Ureter (tissue), 1 donor: ENCODE measurements around the gene SLC47A2. TPM values are rescaled to one million over a fixed set of nuclear protein-coding genes. Genes with fewer than 3 reads are reported as not detected.

Experiments used
- DNase-seq: peaks from one replicate; pipeline ENCODE4 v3.0.0-alpha.2; 2020; ENCODE audit warnings: low spot score
- total RNA-seq: library from RNA; stranded (reverse); gene quantifications from one replicate; pipeline ENCODE4 v1.2.4, GENCODE V29; 2023
- donor health status: DM: yes; HTN: yes; CAD: no.

Gene SLC47A2
- total RNA-seq, 1 donor from 2014 or later = not detected

DNA sequence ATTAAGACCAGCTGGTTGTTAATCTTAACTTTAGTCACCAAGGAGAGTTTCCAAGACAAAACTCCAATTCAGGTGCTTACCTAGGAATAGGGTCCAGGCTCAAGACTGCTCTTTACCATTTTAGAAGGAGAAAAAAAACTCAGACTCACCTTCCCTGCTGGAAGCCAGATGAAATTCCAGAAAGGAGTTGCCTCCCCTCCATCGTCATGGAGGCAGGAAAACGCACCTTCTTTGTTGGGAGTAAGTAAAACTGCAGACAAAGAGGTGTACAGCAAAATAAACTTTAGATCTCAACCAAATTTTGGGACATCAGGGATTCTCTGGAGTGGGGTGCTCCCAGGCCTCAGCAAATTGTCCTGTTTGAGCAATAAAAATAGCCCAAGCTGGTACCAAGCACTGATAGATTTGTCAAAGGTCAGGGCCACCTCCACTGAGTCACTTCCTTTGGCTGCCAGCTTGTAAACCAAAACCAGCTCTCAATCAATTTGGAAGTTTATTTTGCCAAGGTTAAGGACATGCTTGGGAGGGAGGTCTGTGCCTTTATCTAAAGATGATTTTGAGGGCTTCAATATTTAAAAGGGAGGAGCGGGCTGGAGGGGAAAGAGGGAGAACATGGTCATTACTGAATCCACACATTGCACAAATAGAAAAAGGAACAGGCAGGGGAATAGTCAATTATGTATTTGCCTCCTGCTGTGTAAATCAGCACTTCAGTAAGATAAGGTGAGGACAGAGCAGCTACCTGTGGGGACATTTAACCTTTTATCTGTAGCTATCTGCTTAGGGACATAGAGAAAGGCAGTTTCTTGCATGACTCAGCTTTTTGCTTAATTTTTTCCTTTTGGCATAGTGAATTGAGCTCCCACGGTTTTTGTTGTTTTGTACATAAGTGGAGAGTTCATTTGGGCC, 69.3 kb downstream of the SLC47A2 start:
- DNase-seq = no peak

DNA sequence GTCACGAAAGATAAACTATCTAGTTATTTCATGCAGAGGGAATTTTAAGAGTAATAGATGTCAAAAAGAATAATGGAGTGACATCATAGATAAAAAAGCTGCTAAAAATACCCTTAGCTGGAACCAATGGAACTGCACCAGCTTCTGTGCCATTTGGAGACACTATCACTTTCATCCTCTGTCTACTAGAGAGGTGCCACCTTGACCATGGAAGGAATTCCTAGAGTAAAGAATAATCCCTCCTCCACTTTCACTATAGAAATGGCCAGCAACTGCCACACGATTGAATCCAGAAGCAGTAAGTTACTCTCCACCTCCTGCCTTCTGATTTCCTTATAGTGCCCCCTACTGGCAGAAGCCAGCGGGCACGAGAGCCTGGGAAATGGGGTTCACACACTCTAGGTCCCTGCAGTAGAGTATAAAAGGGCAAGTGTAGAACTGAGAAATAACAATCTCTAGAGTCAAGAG, 70.6 kb downstream of the SLC47A2 start:
- DNase-seq = no peak

DNA sequence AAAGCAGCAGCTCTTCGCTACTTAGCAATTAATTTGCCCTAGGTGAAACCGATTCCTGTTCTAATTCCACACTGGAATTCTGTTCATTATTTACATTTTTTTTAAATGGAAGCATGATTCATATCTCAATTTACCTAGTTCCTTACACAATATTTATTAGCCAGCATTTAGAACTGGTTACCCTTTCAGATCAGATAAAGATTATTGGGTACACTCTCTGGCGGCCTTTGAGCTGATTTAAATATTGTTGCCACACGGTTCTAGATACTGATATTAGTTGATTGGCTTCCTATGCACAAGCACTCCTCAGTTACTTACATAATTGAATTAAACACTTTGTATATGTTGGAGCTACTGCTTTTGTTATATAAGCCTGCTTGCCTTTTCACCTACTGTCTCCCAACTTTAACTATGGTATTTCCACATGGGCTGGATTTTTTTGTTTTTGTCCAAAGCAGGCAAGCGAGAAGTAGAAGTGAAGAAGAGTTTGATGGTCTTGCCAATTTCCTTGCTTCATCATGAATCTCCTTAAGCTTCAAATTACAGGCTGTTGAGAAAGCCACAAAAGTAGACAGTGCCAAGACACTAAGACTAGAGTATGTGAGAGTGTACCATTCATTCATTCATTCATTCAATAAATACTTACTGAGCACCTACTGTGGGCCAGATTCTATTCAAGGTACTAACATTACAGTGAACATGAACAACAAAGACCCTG, 71.7 kb downstream of the SLC47A2 start:
- DNase-seq = no peak

DNA sequence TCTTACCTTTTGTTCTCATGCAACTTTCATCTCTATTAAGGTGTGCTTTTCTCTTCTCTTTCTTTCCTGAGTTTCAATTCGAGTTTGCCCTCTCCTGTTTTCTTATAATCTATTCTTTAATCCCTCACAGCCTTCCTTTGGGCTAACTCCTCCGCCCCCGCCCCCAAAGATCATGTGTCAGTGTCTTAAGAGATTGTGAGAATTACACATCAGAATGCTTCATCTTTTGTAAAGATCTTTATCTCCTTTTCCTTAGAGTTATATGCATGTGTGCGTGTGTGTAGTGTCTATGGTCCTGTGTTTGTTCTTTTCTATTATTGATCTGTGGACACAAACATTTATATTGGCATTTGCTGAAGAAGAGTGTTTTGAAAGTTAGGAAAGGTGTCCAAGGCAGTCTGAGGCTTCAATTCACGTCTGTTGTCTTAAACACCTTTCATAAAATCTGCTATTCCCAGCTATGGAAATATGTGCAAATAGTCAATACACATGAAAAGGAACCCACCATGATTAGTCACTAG, 74.0 kb downstream of the SLC47A2 start:
- no peak for DNase-seq

DNA sequence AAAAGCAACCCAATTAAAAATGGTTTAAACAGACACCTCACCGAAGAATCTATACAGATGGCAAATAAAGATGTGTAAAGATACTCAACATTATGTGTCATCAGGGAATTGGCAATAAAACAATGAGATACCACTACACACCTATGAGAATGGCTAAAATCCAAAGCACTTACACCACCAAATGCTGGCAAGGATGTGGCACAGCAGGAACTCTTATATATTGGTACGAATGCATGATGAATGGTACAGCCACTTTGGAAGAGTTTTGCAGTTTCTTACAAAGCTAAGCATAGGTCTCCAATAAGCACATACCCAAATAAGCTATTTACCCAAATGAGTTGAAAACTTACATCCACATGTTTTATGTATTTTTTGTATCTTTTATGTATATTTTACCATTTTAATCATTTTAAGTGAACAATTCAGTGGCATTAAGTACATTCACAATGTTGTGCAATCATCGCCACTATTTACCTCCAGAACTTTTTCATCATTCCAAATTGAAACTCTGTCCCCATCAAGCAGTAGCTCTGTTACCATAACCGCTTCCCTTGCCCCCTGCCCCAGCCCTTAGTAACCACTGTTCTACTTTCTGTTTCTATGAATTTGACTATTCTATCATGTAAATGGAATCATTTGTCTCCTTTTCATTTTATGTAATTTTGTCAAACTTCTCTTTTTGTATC, 74.6 kb downstream of the SLC47A2 start:
- no peak for DNase-seq

DNA sequence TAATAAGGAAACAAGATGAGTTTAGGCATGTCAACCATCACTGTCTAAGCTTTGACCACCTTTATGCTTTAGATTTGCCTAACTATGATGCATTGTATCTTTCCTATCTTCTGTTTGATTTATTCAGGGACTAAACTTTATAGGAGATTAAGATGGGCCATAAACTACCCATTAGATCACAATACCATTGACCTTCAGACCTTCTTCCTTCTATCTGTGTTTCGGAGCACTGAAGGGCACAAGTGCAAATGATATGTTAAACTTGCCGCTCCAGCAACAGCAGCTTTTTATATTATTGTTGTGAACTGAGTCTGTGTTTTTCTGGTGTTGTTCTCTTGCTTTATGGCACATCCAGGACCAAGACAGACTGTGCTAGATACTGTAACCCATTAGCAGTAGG, 84.5 kb downstream of the SLC47A2 start:
- DNase-seq = no peak

DNA sequence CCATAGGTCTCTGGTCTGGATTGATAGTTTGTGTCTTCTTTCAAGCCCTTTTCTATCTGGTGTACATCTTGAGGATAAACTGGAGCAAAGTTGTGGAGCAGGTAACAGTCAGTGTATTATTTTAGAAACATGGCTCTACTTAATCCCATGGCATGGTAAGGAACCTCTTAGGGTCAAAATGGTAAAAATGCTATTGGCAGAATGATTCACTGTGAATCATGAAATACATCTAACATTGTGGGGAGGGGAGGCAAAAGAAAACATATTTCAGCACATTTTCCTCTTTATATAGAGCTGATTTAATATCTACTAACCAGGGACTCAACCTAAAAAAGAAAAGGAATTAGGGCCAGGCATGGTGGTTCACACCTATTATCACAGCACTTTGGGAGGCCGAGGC, 85.7 kb downstream of the SLC47A2 start:
- DNase-seq = no peak

DNA sequence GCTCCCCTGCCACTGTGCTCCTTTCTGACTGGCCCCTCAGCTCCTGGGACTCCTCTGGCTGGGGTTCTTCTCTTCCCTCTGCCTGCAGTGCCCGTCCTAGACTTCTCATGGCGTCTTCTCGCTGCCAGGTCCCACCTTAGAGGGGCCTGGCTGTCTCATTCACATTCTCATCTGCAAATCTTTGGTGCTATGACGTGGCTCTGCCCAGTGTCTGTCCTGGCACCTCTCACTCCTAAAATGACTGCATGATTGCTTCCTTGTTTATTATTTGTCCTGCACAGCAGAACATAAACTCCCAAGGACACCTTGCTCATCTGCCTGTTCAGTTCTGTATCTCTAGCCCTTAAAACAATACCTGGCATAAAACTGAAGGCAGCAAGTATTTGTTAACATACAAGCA, 86.3 kb downstream of the SLC47A2 start:
- no peak for DNase-seq

DNA sequence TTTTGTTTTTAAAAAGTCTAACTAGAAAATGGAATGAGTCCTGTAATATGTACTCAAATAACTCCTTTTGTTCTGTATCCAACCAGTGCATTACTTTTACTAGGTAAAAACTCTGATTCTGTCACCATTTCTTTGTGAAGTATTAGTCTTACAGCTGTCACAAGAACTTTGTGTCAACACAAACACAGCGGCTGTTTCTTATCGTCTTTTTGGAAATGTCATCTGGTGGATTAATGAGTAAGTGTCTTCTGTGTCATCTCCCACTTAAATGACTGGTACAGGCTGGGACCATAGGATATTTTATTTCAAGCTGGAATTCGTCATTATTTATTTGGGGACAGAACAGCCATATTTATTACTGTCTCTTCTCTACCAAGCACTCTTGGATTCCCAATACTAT, 86.9 kb downstream of the SLC47A2 start:
- no peak for DNase-seq

Other genes starting within 250 kb of the SLC47A2 start
- gene SLC47A1, start 182.7 kb downstream of the SLC47A2 start, total RNA-seq = 2.0 TPM
- 59.8 TPM for gene ALDH3A2, start 67.8 kb downstream of the SLC47A2 start, total RNA-seq
- gene ALDH3A1, start 31.7 kb upstream of the SLC47A2 start, total RNA-seq = 1.2 TPM
- gene ULK2, start 151.4 kb upstream of the SLC47A2 start, total RNA-seq = 17.3 TPM